Endothelial cell (in vitro differentiated cells): Measurements from ENCODE around the gene SART1. TPM values are rescaled to one million over a fixed set of nuclear protein-coding genes. Genes with fewer than 3 reads are reported as not detected.
A peak's percentile ranks its signal among the peaks of the same experiment; 100 is the strongest.

Experiments used
- DNase-seq: peaks from one replicate; pipeline ENCODE4 v3.0.0; 2021; ENCODE audit warnings: low spot score
- H3K27ac Mint-ChIP-seq: one replicate; pipeline ENCODE4 v1.8.0; 2021; ENCODE audit warnings: mixed read lengths, inconsistent platforms; ENCODE audit not compliant: unreplicated experiment
- H3K27me3 Mint-ChIP-seq: one replicate; pipeline ENCODE4 v1.8.0; 2021; ENCODE audit warnings: mild to moderate bottlenecking, moderate library complexity, mixed read lengths, inconsistent platforms; ENCODE audit not compliant: unreplicated experiment
- H3K36me3 Mint-ChIP-seq: one replicate; pipeline ENCODE4 v1.8.0; 2021; ENCODE audit warnings: mild to moderate bottlenecking, low read depth, mixed read lengths, inconsistent platforms; ENCODE audit not compliant: unreplicated experiment
- H3K4me1 Mint-ChIP-seq: one replicate; pipeline ENCODE4 v1.8.0; 2021; ENCODE audit warnings: mild to moderate bottlenecking, mixed read lengths, inconsistent platforms; ENCODE audit not compliant: unreplicated experiment
- H3K4me3 Mint-ChIP-seq: one replicate; pipeline ENCODE4 v1.8.0; 2021; ENCODE audit warnings: mild to moderate bottlenecking, mixed read lengths, inconsistent platforms; ENCODE audit not compliant: unreplicated experiment
- H3K9me3 Mint-ChIP-seq: one replicate; pipeline ENCODE4 v1.8.0; 2021; ENCODE audit warnings: mixed read lengths, inconsistent platforms; ENCODE audit not compliant: unreplicated experiment
- CTCF ChIP-seq: fragments of 200-600 bp; sonication (generic); IDR thresholded peaks from one replicate; pipeline ENCODE4 v1.5.0; 2021; ENCODE audit warnings: antibody characterized with exemption; ENCODE audit not compliant: unreplicated experiment
- total RNA-seq: library from RNA; stranded (reverse); fragmentation: NEBNext Ultra II Directional; extraction: Animal tissue kit (Norgen Biotek cat#: 25700); gene quantifications from one replicate; pipeline ENCODE4 v1.2.1, GENCODE V29; 2021; ENCODE audit not compliant: unreplicated experiment

The SART1 gene
- total RNA-seq, 1 donor from 2014 or later = 46.5 TPM

- H3K9me3 Mint-ChIP-seq = no peaks in the 10 kb centered on the region
- TF ChIP-seq CTCF = no peak
- peak within 1 kb of the TSS; percentile 72 for H3K27ac Mint-ChIP-seq
- peaks cover 13% of the 10 kb centered on the region for H3K36me3 Mint-ChIP-seq
- DNase-seq = peak; percentile 100
- H3K4me1 Mint-ChIP-seq = peaks cover 9% of the 10 kb centered on the region
- peaks cover 7% of the 10 kb centered on the region for H3K27me3 Mint-ChIP-seq
- peak within 1 kb of the TSS; percentile 92 for H3K4me3 Mint-ChIP-seq
Measured at GRCh38 chr11:65919141-65919572, 42.4 kb upstream of the SART1 start, which contains the start of gene DRAP1. TSS of gene DRAP1 (plus strand) at chr11:65919426. CDS start at chr11:65919502, 76 bp downstream.

- Mint-ChIP-seq H3K36me3 (peaks cover 10% of the 10 kb centered on the region), H3K9me3 (no peaks in the 10 kb centered on the region), H3K27me3 (peaks cover 7% of the 10 kb centered on the region), H3K4me3 (peak overlapping the region; percentile 90), H3K4me1 (peaks cover 9% of the 10 kb centered on the region), H3K27ac (no peak overlapping the region)
- DNase-seq = peak; percentile 46
- no peak for TF ChIP-seq CTCF
Measured at GRCh38 chr11:65919573-65920371, 41.8 kb upstream of the SART1 start.

GRCh38 chr11:65920372-65920802 lies 41.1 kb upstream of the SART1 start:
- peaks cover 7% of the 10 kb centered on the region for H3K27me3 Mint-ChIP-seq
- H3K4me1 Mint-ChIP-seq = peaks cover 6% of the 10 kb centered on the region
- no peak overlapping the region for H3K27ac Mint-ChIP-seq
- H3K9me3 Mint-ChIP-seq = no peaks in the 10 kb centered on the region
- TF ChIP-seq CTCF = no peak
- peaks cover 8% of the 10 kb centered on the region for H3K36me3 Mint-ChIP-seq
- peak overlapping the region; percentile 90 for H3K4me3 Mint-ChIP-seq
- DNase-seq = no peak

GRCh38 chr11:65921033-65921555 lies 40.4 kb upstream of the SART1 start:
- Mint-ChIP-seq H3K9me3 (no peaks in the 10 kb centered on the region), H3K27ac (no peak overlapping the region), H3K4me1 (peaks cover 6% of the 10 kb centered on the region), H3K4me3 (peak overlapping the region; percentile 90), H3K36me3 (peaks cover 8% of the 10 kb centered on the region), H3K27me3 (peaks cover 7% of the 10 kb centered on the region)
- TF ChIP-seq CTCF = no peak
- no peak for DNase-seq

- Mint-ChIP-seq H3K27ac (no peak overlapping the region), H3K36me3 (peaks cover 8% of the 10 kb centered on the region), H3K27me3 (peaks cover 8% of the 10 kb centered on the region), H3K4me3 (peak overlapping the region; percentile 79), H3K4me1 (peaks cover under 1% of the 10 kb centered on the region), H3K9me3 (no peaks in the 10 kb centered on the region)
- no peak for DNase-seq
- no peak for TF ChIP-seq CTCF
Measured at GRCh38 chr11:65921876-65922275, 39.7 kb upstream of the SART1 start.
